RPMI8226 (cell line): ENCODE measurements around the gene KNSTRN.

Experiments
- DNase-seq: peaks from one replicate; pipeline ENCODE4 v3.0.0-alpha.2; 2015

KNSTRN gene

GRCh38 chr15:40407330-40407990, 24.9 kb downstream of the KNSTRN start:
- DNase-seq = no peak

- no peak for DNase-seq
These were observed 26.8 kb downstream of the KNSTRN start for GRCh38 chr15:40409366-40409765.

- DNase-seq = no peak
These were observed 28.0 kb downstream of the KNSTRN start for GRCh38 chr15:40410476-40410875.

GRCh38 chr15:40412095-40412759, 29.7 kb downstream of the KNSTRN start:
- no peak for DNase-seq

- DNase-seq = no peak
These were observed 30.5 kb downstream of the KNSTRN start for GRCh38 chr15:40413036-40413435.

- DNase-seq = no peak
These were observed 32.3 kb downstream of the KNSTRN start for GRCh38 chr15:40414816-40415215.

GRCh38 chr15:40415226-40415625, 32.7 kb downstream of the KNSTRN start:
- no peak for DNase-seq

- DNase-seq = no peak
These were observed 33.5 kb downstream of the KNSTRN start for GRCh38 chr15:40416056-40416455.

GRCh38 chr15:40418126-40418525, 35.6 kb downstream of the KNSTRN start:
- no peak for DNase-seq

- DNase-seq = no peak
These were observed 37.7 kb downstream of the KNSTRN start for GRCh38 chr15:40420071-40420713.

GRCh38 chr15:40420793-40421192, 38.3 kb downstream of the KNSTRN start:
- DNase-seq = peak; percentile 80

- DNase-seq = peak; percentile 66
These were observed 39.0 kb downstream of the KNSTRN start for GRCh38 chr15:40421246-40422157.

- DNase-seq = no peak
These were observed 42.1 kb downstream of the KNSTRN start for GRCh38 chr15:40424483-40425115.

GRCh38 chr15:40425681-40426080, 43.2 kb downstream of the KNSTRN start:
- DNase-seq = no peak

- no peak for DNase-seq
These were observed 44.7 kb downstream of the KNSTRN start for GRCh38 chr15:40427188-40427587.

- DNase-seq = no peak
These were observed 45.7 kb downstream of the KNSTRN start for GRCh38 chr15:40428185-40428584.

GRCh38 chr15:40429068-40429710, 46.7 kb downstream of the KNSTRN start:
- DNase-seq = no peak

- DNase-seq = no peak
These were observed 47.8 kb downstream of the KNSTRN start for GRCh38 chr15:40430271-40430805.

- DNase-seq = no peak
These were observed 52.6 kb downstream of the KNSTRN start for GRCh38 chr15:40435023-40435709.

- DNase-seq = no peak
These were observed 53.2 kb downstream of the KNSTRN start for GRCh38 chr15:40435710-40436089.
